Hepatocyte (in vitro differentiated cells): ENCODE measurements around the gene ARL10. TPM values are rescaled to one million over a fixed set of nuclear protein-coding genes. Genes with fewer than 3 reads are reported as not detected.
A peak's percentile ranks its signal among the peaks of the same experiment; 100 is the strongest.

ENCODE experiments used
- DNase-seq: peaks from one replicate; pipeline ENCODE4 v3.0.0-alpha.2; 2016; ENCODE audit warnings: low spot score
- H2AFZ ChIP-seq: fragments of 200-600 bp; sonication (generic); 2 replicates; pipeline ENCODE4 v1.6.0; 2016; ENCODE audit warnings: antibody characterized with exemption, mild to moderate bottlenecking
- H3K27ac ChIP-seq: fragments of 200-600 bp; sonication (generic); 2 replicates; pipeline ENCODE4 v1.5.1; 2016; ENCODE audit warnings: mild to moderate bottlenecking
- H3K27me3 ChIP-seq: fragments of 200-600 bp; sonication (generic); 2 replicates; pipeline ENCODE4 v1.6.1; 2016
- H3K36me3 ChIP-seq: fragments of 200-600 bp; sonication (generic); replicated peaks from 2 replicates; pipeline ENCODE4 v1.5.1; 2016; ENCODE audit warnings: low read depth; ENCODE audit not compliant: insufficient read depth
- H3K4me1 ChIP-seq: fragments of 200-600 bp; sonication (generic); 2 replicates; pipeline ENCODE4 v1.5.1; 2016; ENCODE audit warnings: mild to moderate bottlenecking, moderate library complexity; ENCODE audit not compliant: insufficient read depth
- H3K4me2 ChIP-seq: fragments of 200-600 bp; sonication (generic); 2 replicates; pipeline ENCODE4 v1.6.0; 2016
- H3K4me3 ChIP-seq: fragments of 200-600 bp; sonication (generic); 2 replicates; pipeline ENCODE4 v1.5.1; 2016; ENCODE audit warnings: mild to moderate bottlenecking
- H3K79me2 ChIP-seq: fragments of 200-600 bp; sonication (generic); 2 replicates; pipeline ENCODE4 v1.6.0; 2017; ENCODE audit warnings: mild to moderate bottlenecking
- H3K9me2 ChIP-seq: fragments of 200-600 bp; sonication (generic); replicated peaks from 2 replicates; pipeline ENCODE4 v1.6.0; 2017; ENCODE audit warnings: mild to moderate bottlenecking; ENCODE audit not compliant: insufficient read depth
- H3K9me3 ChIP-seq: fragments of 200-600 bp; sonication (generic); 2 replicates; pipeline ENCODE4 v1.5.1; 2016; ENCODE audit warnings: low read depth, mild to moderate bottlenecking
- H4K20me1 ChIP-seq: fragments of 200-600 bp; sonication (generic); 2 replicates; pipeline ENCODE4 v1.6.0; 2016; ENCODE audit warnings: mild to moderate bottlenecking; ENCODE audit not compliant: insufficient read depth, poor library complexity, severe bottlenecking
- CTCF ChIP-seq: fragments of 200-600 bp; sonication (generic); IDR thresholded peaks from 2 replicates; pipeline ENCODE4 v1.5.1; 2016; ENCODE audit warnings: antibody characterized with exemption, mild to moderate bottlenecking; ENCODE audit not compliant: poor library complexity
- EZH2 ChIP-seq: fragments of 200-600 bp; sonication (generic); IDR thresholded peaks from 2 replicates; pipeline ENCODE4 v1.6.1; 2016; ENCODE audit warnings: antibody characterized with exemption, mild to moderate bottlenecking, borderline replicate concordance
- EZH2phosphoT487 ChIP-seq: fragments of 200-600 bp; sonication (generic); IDR thresholded peaks from one replicate; pipeline ENCODE4 v1.6.1; 2018; ENCODE audit warnings: antibody characterized with exemption, mild to moderate bottlenecking, low read depth, moderate library complexity; ENCODE audit not compliant: unreplicated experiment, severe bottlenecking
- WGBS: methylation state at CpG from one replicate; pipeline ENCODE4 v1.1.6; 2016; ENCODE audit warnings: low lambda C conversion rate; ENCODE audit errors: missing lambda C conversion rate; 5-methylcytosine and 5-hydroxymethylcytosine counted together
- polyA plus RNA-seq: library from polyadenylated mRNA; unstranded; fragments of >200 nt; fragmentation: Nextera tagmentation; extraction: Ambion mirVana; gene quantifications from 2 replicates; pipeline ENCODE4 v1.2.1, GENCODE V29; 2016
- total RNA-seq: library from RNA; depleted of rRNA; stranded (reverse); fragments of >200 nt; gene quantifications from 2 replicates; pipeline ENCODE4 v1.2.3, GENCODE V29; 2014

Gene ARL10
- total and polyA plus RNA-seq, 2 experiments from 2014 or later: 4.4 to 6.7 TPM

- no peaks in the 10 kb centered on the region for H3K9me2 ChIP-seq
- H3K79me2 ChIP-seq: peaks cover 26% of the 10 kb centered on the region
- H3K36me3 ChIP-seq: no peaks in the 10 kb centered on the region
- no peak overlapping the region for H3K27ac ChIP-seq
- no peak overlapping the region for H3K4me2 ChIP-seq
- H3K27me3 ChIP-seq: no peaks in the 10 kb centered on the region
- WGBS: 94% methylated on average over 12 of the region's 12 CpGs
- H3K9me3 ChIP-seq: no peaks in the 10 kb centered on the region
- TF ChIP-seq CTCF: no peak
- no peak for TF ChIP-seq EZH2phosphoT487
- TF ChIP-seq EZH2: no peak
- H3K4me1 ChIP-seq: peaks cover 14% of the 10 kb centered on the region
- no peaks in the 10 kb centered on the region for H4K20me1 ChIP-seq
- no peak overlapping the region for H2AFZ ChIP-seq
- H3K4me3 ChIP-seq: no peak overlapping the region
- no peak for DNase-seq
Measured at GRCh38 chr5:176384991-176385390, 19.7 kb downstream of the ARL10 start.

GRCh38 chr5:176386491-176386890 lies 21.2 kb downstream of the ARL10 start:
- no peak overlapping the region for H3K4me3 ChIP-seq
- no peaks in the 10 kb centered on the region for H3K9me3 ChIP-seq
- TF ChIP-seq CTCF (no peak), EZH2 (no peak), EZH2phosphoT487 (no peak)
- peaks cover 14% of the 10 kb centered on the region for H3K4me1 ChIP-seq
- no peak overlapping the region for H3K27ac ChIP-seq
- WGBS: 78% methylated on average over 1 of the region's 1 CpG
- no peaks in the 10 kb centered on the region for H3K9me2 ChIP-seq
- no peaks in the 10 kb centered on the region for H3K27me3 ChIP-seq
- H3K79me2 ChIP-seq: peaks cover 38% of the 10 kb centered on the region
- no peak for DNase-seq
- no peaks in the 10 kb centered on the region for H3K36me3 ChIP-seq
- H4K20me1 ChIP-seq: no peaks in the 10 kb centered on the region
- H2AFZ ChIP-seq: no peak overlapping the region
- H3K4me2 ChIP-seq: peak overlapping the region; percentile 84

- Histone ChIP-seq H2AFZ (no peak overlapping the region), H4K20me1 (no peaks in the 10 kb centered on the region), H3K4me1 (peaks cover 14% of the 10 kb centered on the region), H3K27me3 (no peaks in the 10 kb centered on the region), H3K9me2 (no peaks in the 10 kb centered on the region), H3K36me3 (no peaks in the 10 kb centered on the region), H3K9me3 (no peaks in the 10 kb centered on the region), H3K27ac (peak overlapping the region; percentile 62), H3K4me3 (peak overlapping the region; percentile 45), H3K4me2 (peak overlapping the region; percentile 84), H3K79me2 (peaks cover 38% of the 10 kb centered on the region)
- no peak for DNase-seq
- WGBS: 44% methylated on average over 8 of the region's 8 CpGs
- TF ChIP-seq CTCF (no peak), EZH2 (no peak), EZH2phosphoT487 (no peak)
Measured at GRCh38 chr5:176387384-176387925, 22.2 kb downstream of the ARL10 start.
